Prostate gland (tissue), 2 donors: Measurements from ENCODE around the gene RYR2.

Source experiments
- CTCF ChIP-seq, 4 experiments: fragments of 200-600 bp in 2 of 4; fragments of 450-650 bp in 2 of 4; sonication (generic) in 2 of 4; IDR thresholded peaks; 1 replicate in 3 of 4; 2 replicates in 1 of 4; pipeline ENCODE4 v1.5.1; 2016 to 2019; ENCODE audit warnings: antibody characterized with exemption in 4 of 4, mild to moderate bottlenecking in 2 of 4, moderate library complexity in 2 of 4
- POLR2A ChIP-seq: fragments of 450-650 bp; IDR thresholded peaks from one replicate; pipeline ENCODE4 v1.6.1; 2016; ENCODE audit warnings: antibody characterized with exemption, mild to moderate bottlenecking
- POLR2AphosphoS5 ChIP-seq: sonication (generic); formaldehyde crosslinking; IDR thresholded peaks from one replicate; pipeline ENCODE4 v1.6.1; 2017; ENCODE audit warnings: antibody characterized with exemption

GRCh38 chr1:237171454-237172117, 129.6 kb downstream of the RYR2 start:
- TF ChIP-seq CTCF (IDR thresholded peaks at IDR 0.05): no peak
- no peak for TF ChIP-seq POLR2AphosphoS5
- no peak for TF ChIP-seq POLR2A
